ENCODE data around the gene STK32A. TPM values are rescaled to one million over a fixed set of nuclear protein-coding genes. Genes with fewer than 3 reads are reported as not detected.

The STK32A gene
- total RNA-seq, 1 experiment from 2014 or later, result 3.3 TPM

DNA sequence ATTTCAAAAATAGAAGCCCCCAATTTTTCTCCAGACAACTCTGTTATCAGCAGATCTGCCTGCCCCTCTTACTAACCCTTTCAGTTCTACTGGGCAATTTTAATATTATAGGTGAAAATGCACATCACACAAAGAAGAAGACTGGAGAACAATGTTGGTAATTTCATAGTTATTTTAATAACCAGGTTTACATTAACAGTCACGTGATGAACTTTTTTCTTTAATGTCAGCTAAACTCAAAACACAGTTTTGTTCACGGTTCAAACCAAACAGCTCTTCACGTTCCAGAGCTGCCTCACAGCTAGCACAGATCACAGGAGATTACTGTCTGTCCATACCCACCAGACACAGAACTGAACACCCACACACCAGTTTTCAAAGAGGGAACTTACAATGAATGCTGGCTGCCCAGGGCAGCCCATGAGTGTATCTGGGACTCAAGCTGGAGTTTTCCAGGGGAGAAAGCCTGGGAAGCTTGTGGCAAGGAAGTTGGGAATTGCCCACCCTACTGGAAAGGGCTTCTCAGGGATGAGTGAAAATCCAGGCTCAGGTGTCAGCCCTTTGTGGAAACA lies 155.9 kb downstream of the STK32A start:
- H3K4me1 Mint-ChIP-seq (ENCODE audit: insufficient read depth, unreplicated experiment), result no peaks in the 10 kb centered on the region
- CTCF ChIA-PET, result interaction anchor here (0.6 to 8.3 kb wide), 23 partner anchors 9 to 1264 kb away, joined by 3 to 78 read pairs (median 4); no protein-coding TSS in a partner anchor
- no peaks in the 10 kb centered on the region for H3K9me3 Mint-ChIP-seq (ENCODE audit: unreplicated experiment)
- no peaks in the 10 kb centered on the region for H3K36me3 Mint-ChIP-seq (ENCODE audit: insufficient read depth, unreplicated experiment)
- POLR2A ChIA-PET, result interaction anchor here (0.7 to 0.8 kb wide), 2 partner anchors 10 to 139 kb away, joined by 3 read pairs; no protein-coding TSS in a partner anchor
- BruUV-seq (replicated peaks), result no TSS peak
- no peak overlapping the region for H3K27ac Mint-ChIP-seq (ENCODE audit: low read depth, unreplicated experiment)
- no peak for DNase-seq (ENCODE audit: unreplicated experiment)
- intact Hi-C loops (cut with micrococcal nuclease), result loop anchor here (5.0 kb wide), 1 partner anchor 848 kb away; no protein-coding TSS in a partner anchor
- no peak overlapping the region for H3K4me3 Mint-ChIP-seq (ENCODE audit: unreplicated experiment)
- no peaks in the 10 kb centered on the region for H3K27me3 Mint-ChIP-seq (ENCODE audit: insufficient read depth, unreplicated experiment)
- TF ChIP-seq, protein P1, sequence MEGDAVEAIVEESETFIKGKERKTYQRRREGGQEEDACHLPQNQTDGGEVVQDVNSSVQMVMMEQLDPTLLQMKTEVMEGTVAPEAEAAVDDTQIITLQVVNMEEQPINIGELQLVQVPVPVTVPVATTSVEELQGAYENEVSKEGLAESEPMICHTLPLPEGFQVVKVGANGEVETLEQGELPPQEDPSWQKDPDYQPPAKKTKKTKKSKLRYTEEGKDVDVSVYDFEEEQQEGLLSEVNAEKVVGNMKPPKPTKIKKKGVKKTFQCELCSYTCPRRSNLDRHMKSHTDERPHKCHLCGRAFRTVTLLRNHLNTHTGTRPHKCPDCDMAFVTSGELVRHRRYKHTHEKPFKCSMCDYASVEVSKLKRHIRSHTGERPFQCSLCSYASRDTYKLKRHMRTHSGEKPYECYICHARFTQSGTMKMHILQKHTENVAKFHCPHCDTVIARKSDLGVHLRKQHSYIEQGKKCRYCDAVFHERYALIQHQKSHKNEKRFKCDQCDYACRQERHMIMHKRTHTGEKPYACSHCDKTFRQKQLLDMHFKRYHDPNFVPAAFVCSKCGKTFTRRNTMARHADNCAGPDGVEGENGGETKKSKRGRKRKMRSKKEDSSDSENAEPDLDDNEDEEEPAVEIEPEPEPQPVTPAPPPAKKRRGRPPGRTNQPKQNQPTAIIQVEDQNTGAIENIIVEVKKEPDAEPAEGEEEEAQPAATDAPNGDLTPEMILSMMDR (IDR thresholded peaks at IDR 0.05; ENCODE audit: unreplicated experiment), result no peak

- POLR2A ChIA-PET, result interaction anchor here (0.5 kb wide), 1 partner anchor 181 kb away, joined by 3 read pairs; no protein-coding TSS in a partner anchor
- Mint-ChIP-seq H3K4me1 (ENCODE audit: insufficient read depth, unreplicated experiment) (no peaks in the 10 kb centered on the region), H3K9me3 (ENCODE audit: unreplicated experiment) (no peaks in the 10 kb centered on the region), H3K4me3 (ENCODE audit: unreplicated experiment) (no peak overlapping the region), H3K36me3 (ENCODE audit: insufficient read depth, unreplicated experiment) (no peaks in the 10 kb centered on the region), H3K27me3 (ENCODE audit: insufficient read depth, unreplicated experiment) (no peaks in the 10 kb centered on the region), H3K27ac (ENCODE audit: low read depth, unreplicated experiment) (no peak overlapping the region)
- DNase-seq (ENCODE audit: unreplicated experiment), result peak; percentile 89
- TF ChIP-seq, protein P1 (IDR thresholded peaks at IDR 0.05; ENCODE audit: unreplicated experiment), result peak; percentile 87
- no TSS peak for BruUV-seq (replicated peaks)
- CTCF ChIA-PET, result interaction anchor here (0.6 to 8.3 kb wide), 37 partner anchors 9 to 1265 kb away, joined by 3 to 78 read pairs (median 4); no protein-coding TSS in a partner anchor
- intact Hi-C loops (cut with micrococcal nuclease), result loop anchor here (1.0 to 5.0 kb wide), 4 partner anchors 167 to 849 kb away; no protein-coding TSS in a partner anchor
These were observed 157.0 kb downstream of the STK32A start for GRCh38 chr5:147391781-147392180.

GRCh38 chr5:147393874-147394672 lies 159.2 kb downstream of the STK32A start:
- no peak for DNase-seq (ENCODE audit: unreplicated experiment)
- H3K4me3 Mint-ChIP-seq (ENCODE audit: unreplicated experiment), result no peak overlapping the region
- no peaks in the 10 kb centered on the region for H3K27me3 Mint-ChIP-seq (ENCODE audit: insufficient read depth, unreplicated experiment)
- H3K36me3 Mint-ChIP-seq (ENCODE audit: insufficient read depth, unreplicated experiment), result no peaks in the 10 kb centered on the region
- intact Hi-C loops (cut with micrococcal nuclease), result loop anchor here (2.0 to 5.0 kb wide), 2 partner anchors 185 to 852 kb away; no protein-coding TSS in a partner anchor
- ChIA-PET CTCF (interaction anchor here (0.6 to 8.3 kb wide), 9 partner anchors 10 to 893 kb away, joined by 3 to 78 read pairs (median 6); no protein-coding TSS in a partner anchor), POLR2A (interaction anchor here (1.1 kb wide), 1 partner anchor 11 kb away, joined by 6 read pairs; no protein-coding TSS in a partner anchor)
- no peaks in the 10 kb centered on the region for H3K4me1 Mint-ChIP-seq (ENCODE audit: insufficient read depth, unreplicated experiment)
- H3K27ac Mint-ChIP-seq (ENCODE audit: low read depth, unreplicated experiment), result no peak overlapping the region
- H3K9me3 Mint-ChIP-seq (ENCODE audit: unreplicated experiment), result no peaks in the 10 kb centered on the region
- BruUV-seq (replicated peaks), result no TSS peak
- TF ChIP-seq, protein P1 (IDR thresholded peaks at IDR 0.05; ENCODE audit: unreplicated experiment), result peak; percentile 26

All from MCF 10A (cell line).